Gastrocnemius medialis (tissue), 4 donors: Measurements from ENCODE around the gene FDXACB1. TPM values are rescaled to one million over a fixed set of nuclear protein-coding genes. Genes with fewer than 3 reads are reported as not detected.

Experiments used
- ATAC-seq, 2 donors: fragments of 150-250 bp; one replicate each; pipeline ENCODE4 v1.9.1; 2016
- DNase-seq, 2 donors: peaks; one replicate each; pipeline ENCODE4 v3.0.0-alpha.2; 2019
- H3K27ac ChIP-seq, 4 donors: fragments of 200-600 bp; sonication (generic); 1 replicate in 1 of 4; 2 replicates in 3 of 4; pipeline ENCODE4 v1.5.1; 2016 to 2018; ENCODE audit warnings: mild to moderate bottlenecking in 2 of 4, moderate library complexity in 1 of 4
- H3K27me3 ChIP-seq, 3 donors: fragments of 200-600 bp; sonication (generic) in 2 of 3; 1 replicate in 1 of 3; 2 replicates in 2 of 3; pipeline versions ENCODE4 v1.5.1 to v1.6.0; 2016 to 2019; ENCODE audit warnings: mild to moderate bottlenecking in 1 of 3, moderate library complexity in 1 of 3
- H3K36me3 ChIP-seq, 2 donors: fragments of 200-600 bp; sonication (generic) in 1 of 2; one replicate each; pipeline ENCODE4 v1.5.1; 2017 to 2018
- H3K4me1 ChIP-seq, 2 donors: fragments of 200-600 bp; sonication (generic) in 1 of 2; one replicate each; pipeline ENCODE4 v1.5.1; 2016 to 2017; ENCODE audit warnings: mild to moderate bottlenecking in 2 of 2
- H3K4me3 ChIP-seq, 4 donors: fragments of 200-600 bp; sonication (generic) in 3 of 4; 1 replicate in 1 of 4; 2 replicates in 3 of 4; pipeline ENCODE4 v1.5.1; 2016 to 2019; ENCODE audit warnings: mild to moderate bottlenecking in 2 of 4
- H3K9me3 ChIP-seq, 3 donors: fragments of 200-600 bp; sonication (generic) in 2 of 3; 1 replicate in 1 of 3; 2 replicates in 2 of 3; pipeline ENCODE4 v1.5.1; 2016 to 2019
- POLR2A ChIP-seq, 2 donors: fragments of 450-650 bp; IDR thresholded peaks; one replicate each; pipeline ENCODE4 v1.6.1; 2017; ENCODE audit warnings: antibody characterized with exemption in 2 of 2, mild to moderate bottlenecking in 2 of 2, moderate library complexity in 2 of 2
- in situ Hi-C, 4 donors: fragments of 200-750 bp; cut with MboI; loops; one replicate each; pipeline versions ENCODE4 v1.15.0 to v1.8.0; 2017; ENCODE audit warnings: low sequenced_read_pairs in 4 of 4
- intact Hi-C: fragments of 100-400 bp; cut with DNase I; formaldehyde crosslinking; loops from one replicate; pipeline ENCODE4 v1.15.1; 2023; ENCODE audit warnings: low total_unique reads
- total RNA-seq, 4 donors: library from RNA; depleted of rRNA; stranded (reverse); fragments of >200 nt; gene quantifications; one replicate each; pipeline versions ENCODE4 v1.1.0 to v1.2.3, GENCODE V29; 2016
- TF ChIP-seq, protein P1 (sequence below), 5 experiments: fragments of 450-650 bp in 3 of 5; fragments of 200-600 bp in 2 of 5; sonication (generic) in 2 of 5; IDR thresholded peaks in 4 of 5; conservative IDR thresholded peaks in 1 of 5; 1 replicate in 4 of 5; 2 replicates in 1 of 5; pipeline ENCODE4 v1.5.1; 2016 to 2019; ENCODE audit warnings: antibody characterized with exemption in 5 of 5, mild to moderate bottlenecking in 3 of 5, moderate library complexity in 3 of 5

FDXACB1 gene
- total RNA-seq, 4 donors from 2014 or later = 0.11 to 0.91 (median 0.29) TPM

DNA sequence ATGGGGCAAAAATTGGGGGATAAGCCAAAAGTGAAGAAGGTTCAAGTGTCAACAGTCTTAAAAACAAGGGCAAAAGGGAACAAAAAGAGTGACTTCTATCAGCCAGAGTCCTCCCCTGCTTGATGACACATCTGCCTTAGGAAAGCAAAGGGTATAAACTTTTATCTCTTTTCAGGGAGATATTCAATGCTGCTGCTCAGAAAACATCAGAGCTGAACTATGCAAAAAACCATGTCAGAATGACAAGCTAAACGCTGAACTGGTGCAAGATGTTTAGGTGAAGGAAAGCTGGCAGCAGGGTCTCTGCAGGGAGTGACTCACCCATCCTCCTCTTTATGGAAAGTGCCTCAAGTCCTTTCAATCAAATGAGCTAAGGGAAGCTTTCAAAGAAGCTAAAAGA is 32.3 kb downstream of the FDXACB1 start:
- intact Hi-C loops (no loop called here), in situ Hi-C loops (loop anchor here in 3 of 4 donors (10.0 kb wide), 3 partner anchors 62 to 282 kb away; no protein-coding TSS in a partner anchor)
- Histone ChIP-seq H3K9me3 (no peaks in the 10 kb centered on the region), H3K4me1 (peaks cover under 1 to 3% of the 10 kb centered on the region in 2 donors), H3K27ac (no peak overlapping the region), H3K4me3 (no peak overlapping the region), H3K36me3 (peaks cover 0 to 57% of the 10 kb centered on the region in 2 donors), H3K27me3 (no peaks in the 10 kb centered on the region)
- TF ChIP-seq, protein P1, sequence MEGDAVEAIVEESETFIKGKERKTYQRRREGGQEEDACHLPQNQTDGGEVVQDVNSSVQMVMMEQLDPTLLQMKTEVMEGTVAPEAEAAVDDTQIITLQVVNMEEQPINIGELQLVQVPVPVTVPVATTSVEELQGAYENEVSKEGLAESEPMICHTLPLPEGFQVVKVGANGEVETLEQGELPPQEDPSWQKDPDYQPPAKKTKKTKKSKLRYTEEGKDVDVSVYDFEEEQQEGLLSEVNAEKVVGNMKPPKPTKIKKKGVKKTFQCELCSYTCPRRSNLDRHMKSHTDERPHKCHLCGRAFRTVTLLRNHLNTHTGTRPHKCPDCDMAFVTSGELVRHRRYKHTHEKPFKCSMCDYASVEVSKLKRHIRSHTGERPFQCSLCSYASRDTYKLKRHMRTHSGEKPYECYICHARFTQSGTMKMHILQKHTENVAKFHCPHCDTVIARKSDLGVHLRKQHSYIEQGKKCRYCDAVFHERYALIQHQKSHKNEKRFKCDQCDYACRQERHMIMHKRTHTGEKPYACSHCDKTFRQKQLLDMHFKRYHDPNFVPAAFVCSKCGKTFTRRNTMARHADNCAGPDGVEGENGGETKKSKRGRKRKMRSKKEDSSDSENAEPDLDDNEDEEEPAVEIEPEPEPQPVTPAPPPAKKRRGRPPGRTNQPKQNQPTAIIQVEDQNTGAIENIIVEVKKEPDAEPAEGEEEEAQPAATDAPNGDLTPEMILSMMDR (IDR thresholded peaks at IDR 0.05 in 4 of 5, conservative IDR thresholded peaks at IDR 0.05 in 1 of 5) = no peak
- no peak for TF ChIP-seq POLR2A (IDR thresholded peaks at IDR 0.05)
- no peak for ATAC-seq
- no peak for DNase-seq

DNA sequence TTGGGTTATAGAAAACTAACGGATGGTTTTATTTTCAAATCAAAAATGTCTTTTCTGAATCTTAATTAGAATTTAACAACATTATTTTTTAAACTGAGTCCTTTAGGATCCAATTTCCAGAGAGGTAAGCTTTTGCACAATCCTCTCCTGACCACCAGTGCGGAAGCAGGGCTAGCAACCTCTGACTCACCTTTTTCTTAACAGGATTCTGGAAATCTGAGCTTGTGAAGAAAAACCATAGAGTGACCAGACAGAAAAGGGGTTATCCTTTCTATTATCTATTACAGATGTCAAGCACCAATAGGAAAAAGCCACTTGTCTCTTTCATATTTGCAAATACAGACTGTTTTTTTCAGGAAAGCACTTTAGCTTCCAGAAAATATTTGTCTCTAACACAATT is 32.9 kb downstream of the FDXACB1 start:
- Histone ChIP-seq H3K4me3 (no peak overlapping the region), H3K4me1 (peaks cover 6 to 7% of the 10 kb centered on the region in 2 donors), H3K9me3 (no peaks in the 10 kb centered on the region), H3K27ac (no peak overlapping the region), H3K27me3 (no peaks in the 10 kb centered on the region), H3K36me3 (peaks cover 0 to 57% of the 10 kb centered on the region in 2 donors)
- intact Hi-C loops (no loop called here), in situ Hi-C loops (loop anchor here in 3 of 4 donors (10.0 kb wide), 3 partner anchors 61 to 281 kb away; no protein-coding TSS in a partner anchor)
- no peak for ATAC-seq
- TF ChIP-seq POLR2A (IDR thresholded peaks at IDR 0.05) = no peak
- TF ChIP-seq, protein P1 (IDR thresholded peaks at IDR 0.05 in 4 of 5, conservative IDR thresholded peaks at IDR 0.05 in 1 of 5) = no peak
- DNase-seq = no peak

- DNase-seq (no peak), ATAC-seq (no peak)
- H3K9me3 ChIP-seq = no peaks in the 10 kb centered on the region
- in situ Hi-C loops = loop anchor here in 3 of 4 donors (10.0 kb wide), 3 partner anchors 61 to 281 kb away; no protein-coding TSS in a partner anchor
- H3K27me3 ChIP-seq = no peaks in the 10 kb centered on the region
- peaks cover 0 to 57% of the 10 kb centered on the region in 2 donors for H3K36me3 ChIP-seq
- intact Hi-C loops = no loop called here
- no peak overlapping the region for H3K27ac ChIP-seq
- TF ChIP-seq, protein P1 (IDR thresholded peaks at IDR 0.05 in 4 of 5, conservative IDR thresholded peaks at IDR 0.05 in 1 of 5) = no peak
- TF ChIP-seq POLR2A (IDR thresholded peaks at IDR 0.05) = no peak
- no peak overlapping the region for H3K4me3 ChIP-seq
- peaks cover 8 to 12% of the 10 kb centered on the region in 2 donors for H3K4me1 ChIP-seq
Observed at GRCh38 chr11:111845276-111846028, 33.5 kb downstream of the FDXACB1 start.

- intact Hi-C loops = no loop called here
- H3K4me3 ChIP-seq = no peak overlapping the region
- DNase-seq = no peak
- in situ Hi-C loops = loop anchor here (5.0 to 10.0 kb wide), 7 partner anchors 59 to 279 kb away; partner anchors contain the start of gene SIK2 (in 1 of the 4)
- H3K9me3 ChIP-seq = no peaks in the 10 kb centered on the region
- H3K27ac ChIP-seq = no peak overlapping the region
- no peaks in the 10 kb centered on the region for H3K27me3 ChIP-seq
- H3K4me1 ChIP-seq = peaks cover 13 to 22% of the 10 kb centered on the region in 2 donors
- TF ChIP-seq, protein P1 (IDR thresholded peaks at IDR 0.05 in 4 of 5, conservative IDR thresholded peaks at IDR 0.05 in 1 of 5) = no peak
- TF ChIP-seq POLR2A (IDR thresholded peaks at IDR 0.05) = no peak
- no peak for ATAC-seq
- peaks cover 0 to 40% of the 10 kb centered on the region in 2 donors for H3K36me3 ChIP-seq
Observed at GRCh38 chr11:111843661-111844060, 35.3 kb downstream of the FDXACB1 start.
